ENCODE results near the gene ATG4B. TPM values are rescaled to one million over a fixed set of nuclear protein-coding genes. Genes with fewer than 3 reads are reported as not detected.
A peak's percentile ranks its signal among the peaks of the same experiment; 100 is the strongest.

ATG4B gene
- total RNA-seq, 2 donors from 2014 or later: 90.0 to 95.9 TPM

DNA sequence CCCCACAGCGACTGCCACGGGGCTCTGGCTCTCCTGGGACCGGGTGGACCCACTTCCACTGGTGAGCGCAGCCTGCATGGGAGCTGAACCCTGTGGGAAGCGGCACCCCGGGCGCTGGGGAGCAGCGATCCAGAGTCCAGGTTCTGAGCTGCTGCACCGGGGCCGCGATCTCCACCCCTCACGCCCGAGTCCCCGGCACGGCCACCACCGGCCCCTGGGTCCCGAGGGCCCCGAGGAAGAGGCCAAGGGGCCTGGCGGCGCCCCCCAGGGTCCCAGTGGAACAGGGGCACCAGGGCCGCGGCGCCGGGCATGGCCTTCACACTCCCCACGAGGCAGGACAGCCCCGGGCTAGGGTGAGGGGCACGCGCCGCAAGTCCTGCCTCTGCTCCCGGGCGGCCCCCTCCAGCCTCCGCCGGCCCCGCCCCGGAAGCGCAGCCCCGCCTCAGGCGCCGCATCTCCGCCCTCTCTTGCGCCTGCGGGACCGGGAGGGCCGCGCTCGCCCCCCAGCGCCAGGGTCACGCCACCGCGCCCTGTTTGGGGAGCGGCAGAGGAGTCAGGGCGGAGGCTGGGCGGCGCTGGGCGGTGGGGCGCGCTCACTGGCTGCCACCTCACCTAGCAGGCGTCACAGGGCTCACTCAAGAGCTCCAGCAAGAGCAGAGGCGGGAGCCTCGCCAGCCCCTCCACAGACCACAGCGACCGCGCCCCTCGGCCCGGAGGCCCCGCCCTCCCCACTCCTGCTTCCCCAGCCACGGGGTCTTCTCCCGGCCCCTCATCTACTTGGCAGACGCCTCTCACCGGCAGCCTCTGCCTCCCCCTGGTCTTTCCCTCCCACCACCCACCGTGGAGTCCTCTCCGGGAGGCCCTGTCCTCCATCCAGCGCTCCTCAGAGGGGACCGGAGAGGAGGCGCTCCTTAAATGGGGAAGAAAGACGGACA is 27.4 kb upstream of the ATG4B start:
- ATAC-seq (peak; percentile 96), DNase-seq (peak; percentile 90 to 93)
- intact Hi-C loops (cut with DNase I, micrococcal nuclease): loop anchor here in 1 of 2 donors (10.0 kb wide), 1 partner anchor 95 kb away; no protein-coding TSS in a partner anchor

DNA sequence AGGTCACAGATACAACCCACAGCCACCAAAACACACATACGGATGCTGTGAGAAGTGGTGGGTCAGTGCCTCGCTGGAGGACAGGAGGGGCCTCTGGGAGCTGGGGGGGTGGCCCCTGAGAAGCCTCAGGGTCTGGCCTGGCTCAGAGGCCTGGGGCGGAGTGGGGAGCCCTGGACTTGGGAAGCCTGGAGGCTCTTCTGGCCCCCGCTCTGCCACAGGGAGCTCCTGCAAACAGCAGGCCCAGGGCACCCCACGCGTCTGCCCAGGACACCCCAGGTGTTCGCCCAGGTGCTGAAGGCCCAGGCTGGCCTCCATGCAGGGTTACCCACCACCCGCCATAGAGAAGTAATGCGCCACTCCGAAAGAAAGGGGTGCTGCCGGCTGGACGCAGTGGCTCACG is 26.4 kb upstream of the ATG4B start:
- ATAC-seq: no peak
- intact Hi-C loops (cut with DNase I, micrococcal nuclease): no loop called here

DNA sequence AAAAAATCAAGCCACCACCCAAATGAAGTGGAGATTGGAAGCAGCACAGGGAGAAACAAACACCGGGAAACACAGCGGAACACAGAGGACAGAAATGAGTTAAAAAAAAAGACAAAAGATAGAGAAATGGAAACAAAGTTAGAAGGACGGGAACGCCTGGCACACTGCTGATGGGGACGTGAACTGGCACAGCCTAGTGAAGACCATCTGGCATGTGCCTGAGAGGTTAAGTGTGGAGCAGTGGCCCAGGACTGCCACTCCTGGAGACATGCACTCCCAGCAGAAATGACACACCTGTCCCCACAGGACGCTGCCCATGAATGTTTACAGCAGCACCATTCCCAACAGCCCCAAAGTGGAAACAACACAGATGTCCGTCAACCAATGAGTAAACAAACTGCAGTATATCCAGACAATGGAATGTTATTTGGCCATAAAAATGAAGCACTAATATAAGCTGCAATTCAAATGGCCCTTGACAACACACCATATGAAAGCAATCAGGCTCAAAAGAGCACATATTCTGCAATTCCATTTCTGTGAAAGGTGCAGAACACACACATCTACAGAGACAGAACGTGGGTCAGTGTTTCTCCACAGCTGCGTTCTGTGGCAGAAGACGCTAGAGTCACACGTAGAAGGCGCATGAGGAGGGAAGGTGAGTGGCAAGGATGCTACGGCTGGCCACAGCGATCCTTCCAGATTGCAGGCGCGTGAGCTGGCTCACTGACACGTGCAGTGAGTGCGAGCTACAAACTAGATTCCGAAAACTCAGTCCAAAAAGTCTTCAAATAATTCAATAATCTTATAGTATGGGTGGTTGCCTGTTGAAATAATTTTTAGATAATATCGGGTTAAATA is 25.1 kb upstream of the ATG4B start:
- intact Hi-C loops (cut with DNase I, micrococcal nuclease): no loop called here
- ATAC-seq: no peak
- DNase-seq: no peak

More for the DNA sequence above, 26.4 kb upstream of the ATG4B start:
- peak in 1 of 2 donors; percentile 15 for DNase-seq

DNA sequence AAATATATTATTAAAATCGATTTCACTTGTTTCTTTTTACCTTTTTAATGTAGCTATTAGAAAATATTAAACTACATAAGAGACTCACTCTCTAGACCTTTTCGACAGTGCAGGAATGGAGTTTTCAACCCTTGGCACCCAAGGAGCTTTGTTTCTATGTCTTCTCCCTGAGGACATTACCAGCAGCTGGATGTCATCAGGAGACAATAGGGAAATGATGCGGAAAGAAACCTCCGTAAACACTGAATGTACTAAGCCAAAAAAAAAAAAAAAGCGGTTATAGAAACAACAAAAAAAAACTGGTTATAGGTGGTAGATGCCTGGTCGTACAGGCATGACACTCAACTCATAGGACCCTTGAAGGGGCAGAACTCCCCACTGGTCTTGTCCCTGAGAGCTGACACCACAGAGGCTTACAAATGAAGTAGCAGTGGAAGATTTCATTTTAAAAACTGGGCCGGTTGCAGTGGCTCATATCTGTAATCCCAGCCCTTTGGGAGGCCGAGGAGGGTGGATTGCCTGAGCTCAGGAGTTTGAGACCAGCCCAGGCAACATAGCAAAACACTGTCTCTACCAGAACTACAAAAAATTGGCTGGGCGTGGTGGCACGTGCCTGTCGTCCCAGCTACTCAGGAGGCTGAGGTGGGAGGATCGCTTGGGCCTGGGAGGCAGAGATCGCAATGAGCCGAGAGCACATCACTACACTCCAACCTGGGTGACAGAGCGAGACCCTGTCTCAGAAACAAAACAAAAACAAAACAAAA is 24.3 kb upstream of the ATG4B start:
- ATAC-seq (no peak), DNase-seq (no peak)
- intact Hi-C loops (cut with DNase I, micrococcal nuclease): no loop called here

DNA sequence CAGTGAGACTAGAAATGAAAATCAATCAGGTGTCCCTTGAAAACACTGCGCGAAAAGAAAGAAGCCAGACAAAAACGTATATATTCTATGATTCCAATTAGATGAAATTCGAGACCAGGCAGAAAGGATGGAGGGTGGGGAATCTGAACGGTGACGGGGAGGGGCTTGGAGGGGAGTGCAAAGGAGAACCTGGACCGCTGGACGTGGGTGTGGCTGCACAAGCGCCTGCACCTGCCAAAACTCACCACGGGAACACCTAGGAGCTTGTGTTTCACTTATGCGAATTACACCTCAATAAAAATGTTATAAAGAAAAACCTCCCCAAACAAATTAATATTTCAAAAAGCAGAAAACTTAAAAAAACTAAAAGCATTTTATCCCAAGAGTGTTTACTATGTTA is 22.5 kb upstream of the ATG4B start:
- ATAC-seq (no peak), DNase-seq (no peak)
- intact Hi-C loops (cut with DNase I, micrococcal nuclease): no loop called here

DNA sequence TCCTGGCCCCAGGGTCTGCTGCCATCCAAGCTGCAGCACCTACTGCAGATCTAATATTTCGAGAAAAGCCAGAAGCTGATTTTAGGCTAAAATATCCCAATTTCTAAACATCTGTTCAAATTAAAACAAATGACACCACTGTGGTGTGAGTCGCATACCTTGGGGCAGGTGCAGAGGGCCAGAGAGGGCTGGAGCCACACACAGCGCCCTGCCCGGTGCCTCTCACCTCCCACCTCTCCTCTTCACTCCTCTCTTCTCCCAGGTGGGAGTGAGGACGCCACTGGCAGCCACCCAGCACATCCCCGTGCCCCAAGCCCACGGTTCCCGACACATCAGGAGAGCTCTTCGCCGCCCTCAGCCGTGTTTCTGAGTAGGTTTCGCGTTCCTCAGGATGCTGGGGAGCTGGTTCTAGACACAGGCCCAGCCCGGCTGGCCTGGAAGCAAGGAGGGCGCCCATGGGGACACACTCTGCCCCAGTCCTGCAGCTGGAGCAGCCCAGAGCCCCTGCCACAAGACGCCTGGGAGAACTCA is 21.9 kb upstream of the ATG4B start:
- no peak for DNase-seq
- intact Hi-C loops (cut with DNase I, micrococcal nuclease): no loop called here
- ATAC-seq: no peak

DNA sequence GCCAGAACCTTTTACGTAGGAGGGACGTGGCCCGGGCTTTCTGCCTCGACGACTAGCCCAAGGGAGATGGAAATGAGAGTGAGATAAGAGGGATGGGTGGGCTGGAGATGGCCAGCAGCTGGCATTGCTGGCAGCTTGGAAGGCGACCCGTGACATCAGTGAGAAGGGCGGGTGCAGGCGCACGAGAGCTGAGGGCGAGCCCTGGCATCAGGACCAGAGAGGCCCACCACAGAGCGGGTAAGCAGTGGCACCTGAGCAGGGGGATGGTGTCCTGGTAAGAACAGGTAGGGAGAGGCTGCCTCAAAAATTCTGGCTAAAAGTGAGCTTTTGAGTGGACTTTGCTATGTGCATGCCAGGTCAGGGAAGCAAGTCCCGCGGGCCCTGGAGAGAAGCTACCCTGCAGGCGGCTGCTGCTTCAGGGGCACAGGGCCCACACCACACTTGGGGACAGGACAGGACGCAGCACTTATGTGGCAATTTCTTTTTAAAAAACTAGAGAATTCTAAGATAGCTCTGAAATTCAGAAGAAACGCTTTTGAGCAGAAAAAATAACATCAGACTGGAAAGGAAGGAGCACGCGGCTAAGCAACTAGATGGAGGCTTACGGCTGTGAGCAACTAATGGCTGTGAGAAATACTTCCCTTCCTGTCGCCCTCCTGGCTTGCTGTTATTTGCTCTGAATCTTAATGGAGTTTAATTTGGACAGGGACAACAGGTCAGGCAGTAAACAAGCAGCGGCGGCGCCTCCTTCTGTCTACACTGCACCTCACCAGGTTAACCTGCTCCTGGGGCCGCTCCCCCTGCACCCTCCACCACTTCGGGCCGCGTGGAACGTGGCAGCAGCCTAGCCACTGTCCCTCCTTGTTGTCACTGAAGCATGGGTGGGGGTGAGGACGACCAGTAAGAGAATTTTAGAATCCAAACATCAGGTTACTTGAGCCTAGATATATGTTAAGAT is 21.0 kb upstream of the ATG4B start:
- intact Hi-C loops (cut with DNase I, micrococcal nuclease): no loop called here
- DNase-seq (peak; percentile 48 to 54), ATAC-seq (peak; percentile 77)

DNA sequence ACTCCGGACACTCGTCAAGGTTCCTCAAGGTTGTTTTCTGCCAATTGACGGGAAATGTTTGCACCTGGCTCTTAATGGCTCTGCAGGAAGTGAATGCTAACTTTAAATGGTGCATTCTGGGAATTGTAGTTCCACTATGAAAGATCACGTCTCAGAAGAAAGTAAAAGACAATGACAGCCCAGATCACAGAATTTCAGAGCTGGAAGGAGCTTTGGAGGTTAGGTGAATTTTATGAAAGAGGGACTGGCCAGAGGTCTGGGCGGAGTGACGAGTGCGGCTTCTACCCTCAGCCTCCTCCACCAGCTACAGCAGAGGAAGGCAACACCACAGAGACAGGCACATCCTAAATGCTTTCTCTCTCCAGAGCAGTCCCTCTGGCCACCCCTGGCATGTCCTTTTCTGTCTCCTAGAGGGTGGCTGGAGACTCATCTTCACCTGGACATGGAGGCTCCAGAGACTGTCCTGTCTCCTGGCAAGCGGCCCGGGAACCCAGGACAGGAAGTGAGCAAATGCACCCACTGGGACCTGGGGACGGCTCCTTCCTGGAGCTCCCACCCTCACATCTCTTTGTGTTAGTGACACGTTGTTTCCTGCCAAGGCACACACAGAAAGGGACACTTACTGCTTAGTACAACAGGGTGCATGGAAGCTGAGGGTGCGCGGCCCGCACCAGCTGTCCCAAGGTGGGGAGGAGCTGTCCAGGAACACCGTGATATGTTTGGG is 19.9 kb upstream of the ATG4B start:
- ATAC-seq (peak; percentile 84), DNase-seq (no peak)
- intact Hi-C loops (cut with DNase I, micrococcal nuclease): no loop called here

DNA sequence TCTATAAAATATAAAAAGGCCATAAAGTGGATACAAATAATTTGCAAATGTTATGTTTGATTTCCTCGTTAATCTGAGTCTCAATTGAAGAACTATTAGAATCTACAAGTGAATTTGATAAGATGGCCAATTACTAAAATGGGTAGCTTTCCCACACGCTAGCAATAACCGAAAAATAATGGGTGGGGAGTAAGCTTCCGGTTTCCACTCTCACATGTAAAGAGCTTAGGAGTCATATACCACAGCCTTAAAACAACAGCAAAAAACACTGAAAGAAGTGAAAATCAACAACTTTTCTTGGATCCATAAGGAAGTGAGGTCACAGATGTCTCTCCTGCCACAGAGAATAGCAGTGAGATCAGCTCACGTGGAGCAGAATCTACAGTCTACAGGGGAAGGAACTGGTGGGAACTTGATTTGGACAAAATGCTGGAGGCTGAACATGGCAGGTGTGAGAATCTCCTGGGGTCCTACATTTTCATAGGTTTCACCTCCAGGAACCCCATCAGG is 19.1 kb upstream of the ATG4B start:
- ATAC-seq: no peak
- intact Hi-C loops (cut with DNase I, micrococcal nuclease): no loop called here
- no peak for DNase-seq

DNA sequence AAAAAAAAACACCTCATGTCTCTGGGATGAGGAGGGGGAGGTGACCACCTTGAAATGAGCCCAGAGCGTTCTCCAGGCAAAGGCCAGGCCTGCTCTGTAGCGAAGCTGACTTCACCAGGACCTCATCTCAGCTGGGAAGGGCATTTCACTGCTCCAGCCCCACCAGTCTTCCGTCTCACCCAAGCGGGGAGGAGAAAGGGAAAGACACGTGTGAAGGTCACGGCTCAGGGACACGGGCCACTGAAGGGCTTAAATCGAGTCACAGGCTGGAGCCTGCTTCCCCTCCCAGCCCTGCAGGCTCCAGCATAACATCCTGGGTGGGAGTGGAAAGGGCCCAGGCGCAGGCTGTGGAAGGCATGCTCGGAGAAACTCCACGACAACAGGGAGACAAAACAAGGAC is 18.7 kb upstream of the ATG4B start:
- ATAC-seq: no peak
- intact Hi-C loops (cut with DNase I, micrococcal nuclease): no loop called here
- DNase-seq: no peak

DNA sequence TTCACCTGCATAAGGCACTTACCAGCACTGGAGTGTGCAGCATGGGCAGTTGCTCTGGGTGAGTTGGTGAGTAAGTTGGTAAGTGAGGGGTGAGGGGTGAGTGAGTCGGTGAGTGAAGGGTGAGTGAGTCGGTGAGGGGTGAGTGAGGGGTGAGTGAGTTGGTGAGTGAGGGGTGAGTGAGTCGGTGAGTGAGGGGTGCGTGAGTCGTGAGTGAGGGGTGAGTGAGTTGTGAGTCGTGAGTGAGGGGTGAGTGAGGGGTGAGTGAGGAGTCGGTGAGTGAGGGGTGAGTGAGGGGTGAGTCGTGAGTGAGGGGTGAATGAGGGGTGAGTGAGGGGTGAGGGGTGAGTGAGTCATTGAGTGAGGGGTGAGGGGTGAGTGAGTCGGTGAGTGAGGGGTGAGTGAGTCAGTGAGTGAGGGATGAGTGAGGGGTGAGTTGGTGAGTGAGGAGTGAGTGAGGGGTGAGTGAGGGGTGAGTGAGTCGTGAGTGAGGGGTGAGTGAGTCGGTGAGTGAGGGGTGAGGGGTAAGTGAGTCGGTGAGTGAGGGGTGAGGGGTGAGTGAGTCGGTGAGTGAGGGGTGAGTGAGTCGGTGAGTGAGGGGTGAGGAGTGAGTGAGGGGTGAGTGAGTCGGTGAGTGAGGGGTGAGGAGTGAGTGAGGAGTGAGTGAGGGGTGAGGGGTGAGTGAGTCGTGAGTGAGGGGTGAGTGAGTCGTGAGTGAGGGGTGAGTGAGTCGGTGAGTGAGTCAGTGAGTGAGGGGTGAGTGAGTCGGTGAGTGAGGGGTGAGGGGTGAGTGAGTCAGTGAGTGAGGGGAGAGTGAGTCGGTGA is 17.7 kb upstream of the ATG4B start:
- DNase-seq (no peak), ATAC-seq (no peak)
- intact Hi-C loops (cut with DNase I, micrococcal nuclease): no loop called here

DNA sequence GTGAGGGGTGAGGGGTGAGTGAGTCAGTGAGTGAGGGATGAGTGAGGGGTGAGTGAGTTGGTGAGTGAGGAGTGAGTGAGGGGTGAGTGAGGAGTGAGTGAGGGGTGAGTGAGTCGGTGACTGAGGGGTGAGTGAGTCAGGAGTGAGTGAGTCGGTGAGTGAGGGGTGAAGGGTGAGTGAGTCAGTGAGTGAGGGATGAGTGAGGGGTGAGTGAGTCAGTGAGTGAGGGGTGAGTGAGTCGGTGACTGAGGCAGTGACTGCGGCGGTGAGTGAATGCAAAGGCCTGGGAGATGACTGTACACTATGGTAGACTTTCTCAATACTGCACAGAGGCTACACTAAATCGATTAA is 17.1 kb upstream of the ATG4B start:
- ATAC-seq (no peak), DNase-seq (no peak)
- intact Hi-C loops (cut with DNase I, micrococcal nuclease): no loop called here

DNA sequence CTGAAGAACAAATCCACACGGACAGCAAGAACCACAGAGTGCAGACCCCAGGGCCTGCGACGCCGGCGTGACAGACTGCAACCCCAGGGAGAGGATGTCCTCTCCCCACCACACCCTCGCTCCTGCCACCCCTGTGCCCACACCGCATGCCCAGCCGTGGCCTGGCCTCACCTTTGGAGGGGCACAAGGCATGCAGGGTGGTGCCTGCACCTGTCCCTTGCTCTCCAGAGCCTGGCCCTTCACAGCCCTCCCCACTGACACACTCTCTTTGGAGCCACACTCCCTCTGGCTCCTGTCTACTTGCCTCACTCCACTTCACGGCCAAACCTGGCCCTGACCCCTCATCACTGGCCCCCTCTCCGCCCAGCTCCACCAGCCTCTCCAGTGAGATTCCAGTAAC is 9.8 kb upstream of the ATG4B start:
- intact Hi-C loops (cut with DNase I, micrococcal nuclease): no loop called here
- no peak for ATAC-seq

DNA sequence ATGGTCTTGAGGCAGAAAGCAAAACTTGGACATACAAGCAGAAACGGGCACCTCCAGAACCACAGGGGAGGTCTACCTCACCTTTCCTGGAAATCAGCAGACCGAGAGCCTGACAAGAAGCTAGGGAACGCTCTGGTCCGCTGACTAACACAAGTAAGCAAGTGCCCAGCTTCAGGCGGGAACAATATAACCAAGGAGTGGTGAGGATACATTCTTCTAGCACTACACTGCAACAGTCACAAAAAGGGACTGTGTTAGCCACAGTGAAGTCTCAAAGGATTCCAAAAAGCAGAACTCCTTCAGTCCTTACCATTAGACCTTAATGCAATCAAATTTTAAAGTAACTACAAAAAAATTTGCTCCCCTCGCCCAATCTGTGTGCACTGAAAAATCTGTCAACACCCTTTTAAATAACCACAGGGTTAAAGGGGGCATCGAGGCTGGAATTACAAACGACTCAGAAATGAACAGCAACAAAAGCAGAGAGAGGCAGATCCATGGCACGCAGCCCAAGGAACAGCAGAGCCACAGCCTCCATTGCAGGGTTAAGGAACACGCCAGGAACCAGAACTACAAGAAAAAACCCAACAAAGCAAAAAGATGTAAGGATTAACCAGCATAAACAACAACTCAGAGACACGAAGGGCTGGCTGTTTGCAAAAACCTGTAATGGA is 7.6 kb upstream of the ATG4B start:
- ATAC-seq: no peak
- intact Hi-C loops (cut with DNase I, micrococcal nuclease): no loop called here
- no peak for DNase-seq

More for the DNA sequence above, 9.8 kb upstream of the ATG4B start:
- DNase-seq: no peak

DNA sequence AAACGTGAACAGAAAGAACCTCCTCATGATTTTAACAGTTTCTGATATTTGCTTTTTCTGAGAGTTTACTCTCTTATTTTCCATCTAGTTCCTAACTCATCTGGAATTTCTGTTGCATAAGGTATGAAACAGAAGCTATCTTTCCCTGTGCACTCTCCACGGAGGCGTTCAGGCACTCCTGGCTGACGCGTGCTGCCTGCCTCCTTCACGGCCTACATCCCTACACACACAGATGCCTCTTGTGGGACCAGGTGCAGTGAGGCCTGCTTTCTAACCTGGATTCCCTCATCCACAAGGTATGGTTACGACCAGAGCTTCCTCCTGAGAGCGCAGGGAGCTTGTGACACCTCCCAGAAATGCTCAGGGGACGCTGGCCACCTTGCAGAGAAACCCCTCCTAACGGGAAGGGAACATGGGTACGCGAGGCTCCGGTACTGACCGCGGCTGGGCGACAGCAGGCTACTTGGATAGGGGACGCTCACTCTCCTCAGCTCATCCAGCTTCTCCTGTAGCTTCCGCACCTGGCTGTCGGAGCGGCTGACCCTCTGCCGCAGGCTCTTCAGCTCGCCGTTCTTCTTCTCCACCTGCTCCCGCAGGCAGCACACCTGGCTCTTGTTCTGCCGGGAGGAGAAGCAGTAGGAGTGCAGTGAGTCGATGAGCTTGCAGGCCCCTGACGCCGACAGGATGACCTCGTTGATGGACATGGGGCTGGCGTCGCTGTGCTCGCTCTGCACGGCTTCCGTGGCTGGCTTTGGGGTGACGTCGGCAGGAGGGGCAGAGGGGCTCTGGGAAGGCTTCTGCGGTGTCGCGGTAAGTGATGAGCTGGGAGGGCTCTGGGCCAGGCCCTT is 4.8 kb upstream of the ATG4B start:
- no peak for DNase-seq
- intact Hi-C loops (cut with DNase I, micrococcal nuclease): no loop called here
- ATAC-seq: no peak

Data from left colon (tissue), 2 donors.